Stimulated activated CD4-positive, alpha-beta T cell treated with anti-CD3 and anti-CD28 coated beads, Interleukin-12 subunit alpha, Interleukin-12 subunit beta, amount 100 ng/mL, for 4 hours (primary cell): ENCODE measurements around the gene PICK1.
"Not testable (repeated sequence)": the region's sequence is repeated elsewhere in the genome, so short reads cannot be mapped to it uniquely, and the experiment has no call there.

ENCODE experiments used
- DNase-seq: peaks from one replicate; pipeline ENCODE4 v3.0.0-alpha.2; 2020

Gene PICK1

GRCh38 chr22:38031491-38031890 is 25.7 kb upstream of the PICK1 start:
- no peak for DNase-seq

GRCh38 chr22:38032681-38033521 is 24.3 kb upstream of the PICK1 start:
- DNase-seq: no peak

- DNase-seq: no peak
Observed at GRCh38 chr22:38033522-38034277, 23.5 kb upstream of the PICK1 start.

DNA sequence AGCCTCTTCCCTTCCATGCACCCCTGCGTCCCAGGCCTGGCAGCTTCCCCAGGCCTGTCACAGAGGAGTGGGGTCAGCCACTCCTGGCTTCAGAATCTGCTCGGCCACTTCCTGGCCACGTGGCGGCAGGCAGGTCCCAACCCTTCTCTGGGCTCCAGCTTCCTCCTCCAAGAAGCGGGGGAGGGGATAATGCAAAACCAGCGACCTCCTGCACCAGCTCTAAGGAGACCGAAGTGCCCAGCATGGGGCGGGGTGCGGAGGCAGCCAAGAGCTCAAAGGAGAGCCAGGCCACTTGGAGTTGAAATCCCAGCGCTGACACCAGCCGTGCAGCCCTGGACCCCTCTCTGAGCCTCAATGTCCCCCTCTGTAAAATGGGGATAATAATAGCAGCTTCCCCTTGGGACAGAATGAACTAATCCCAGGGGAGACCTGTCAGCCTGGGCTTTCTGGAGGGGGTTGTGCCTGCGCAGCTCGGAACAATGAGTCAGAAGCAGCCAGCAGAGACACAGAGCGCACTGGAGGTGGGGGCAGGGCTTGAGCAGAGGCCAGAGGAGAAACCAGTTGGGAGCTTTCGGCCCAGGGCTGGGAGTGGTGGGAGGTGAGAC is 22.8 kb upstream of the PICK1 start:
- no peak for DNase-seq

GRCh38 chr22:38034884-38035529 is 22.2 kb upstream of the PICK1 start:
- DNase-seq: no peak

GRCh38 chr22:38035530-38035885 is 21.7 kb upstream of the PICK1 start:
- no peak for DNase-seq

DNA sequence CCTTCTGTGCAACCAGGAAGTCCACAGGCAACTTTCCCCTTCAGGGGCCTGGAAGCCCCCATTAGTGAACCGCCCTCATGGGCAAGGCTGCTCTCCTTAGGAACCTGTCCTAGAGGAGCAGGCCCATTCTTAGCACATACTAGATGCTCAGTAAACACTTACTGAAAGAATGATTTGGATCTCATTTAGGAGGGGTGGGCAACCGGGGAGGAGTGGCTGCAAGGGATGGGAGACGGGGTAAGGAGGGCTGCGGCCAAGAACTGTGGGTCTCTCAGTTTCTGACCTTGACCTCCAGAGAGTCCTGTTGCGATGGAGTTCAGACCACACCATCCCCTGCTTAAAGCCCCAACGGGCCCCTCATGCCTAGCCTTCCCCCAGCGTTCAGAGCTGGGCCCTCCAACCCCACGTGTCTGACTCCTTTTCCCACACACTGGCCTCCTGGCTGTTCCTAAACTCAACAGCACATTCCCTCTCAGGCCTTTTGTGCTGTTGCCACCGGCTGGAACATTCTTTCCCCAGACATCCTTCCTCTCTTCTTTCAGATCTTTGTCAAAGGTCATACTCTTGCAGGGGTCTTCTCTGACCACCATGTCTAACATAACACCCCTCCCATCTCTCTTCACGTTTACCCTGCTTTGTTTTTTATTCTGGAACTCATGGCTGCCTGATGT is 20.7 kb upstream of the PICK1 start:
- DNase-seq: no peak

- not testable (repeated sequence) for DNase-seq
Observed at GRCh38 chr22:38037367-38038150, 19.6 kb upstream of the PICK1 start.

GRCh38 chr22:38038426-38038825 is 18.8 kb upstream of the PICK1 start:
- DNase-seq: no peak

- DNase-seq: no peak
Observed at GRCh38 chr22:38038890-38039812, 18.1 kb upstream of the PICK1 start.

- DNase-seq: no peak
Observed at GRCh38 chr22:38040953-38041759, 16.0 kb upstream of the PICK1 start.

- no peak for DNase-seq
Observed at GRCh38 chr22:38041760-38042487, 15.3 kb upstream of the PICK1 start.

GRCh38 chr22:38042488-38042790 is 14.8 kb upstream of the PICK1 start:
- no peak for DNase-seq

DNA sequence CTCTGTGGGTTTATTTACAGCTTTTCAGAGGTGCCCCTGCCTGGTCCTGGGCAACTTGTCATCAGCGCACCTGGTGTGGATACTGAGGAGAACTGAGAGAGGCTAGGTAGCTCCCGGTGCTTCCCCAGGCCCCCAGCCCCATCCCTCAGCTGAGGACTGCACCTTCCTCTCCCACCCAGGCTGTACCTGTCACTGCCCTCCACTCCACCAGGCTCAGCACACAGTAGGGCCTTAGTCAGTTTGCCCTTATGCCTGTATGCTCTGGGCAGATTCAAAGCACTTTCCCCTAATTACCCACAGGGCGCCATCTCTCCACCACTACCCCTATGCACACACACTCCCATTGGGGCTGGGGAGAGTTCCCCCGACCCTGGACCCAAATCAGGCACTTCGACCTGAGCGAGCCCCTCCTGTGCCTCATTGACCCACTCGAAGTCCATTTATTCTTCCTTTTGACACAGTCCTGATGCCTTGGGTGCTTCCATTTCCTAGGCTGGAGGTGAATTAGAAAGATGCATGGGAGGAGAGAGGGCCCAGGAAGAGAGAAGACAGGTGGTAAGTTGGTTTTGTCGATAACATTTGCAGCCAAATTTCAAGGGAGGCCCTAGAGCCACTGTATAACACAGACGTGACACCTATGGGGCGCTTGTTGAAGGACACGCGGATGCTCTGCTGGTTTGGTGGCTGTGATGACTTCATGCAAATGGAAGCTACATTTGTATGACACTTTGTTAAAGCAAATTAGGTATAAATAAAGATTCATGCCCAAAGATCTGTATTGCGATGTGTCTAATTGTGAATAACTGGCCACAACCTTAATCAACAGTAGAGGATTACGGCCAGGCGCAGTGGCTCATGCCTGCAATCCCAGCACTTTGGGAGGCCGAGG is 13.8 kb upstream of the PICK1 start:
- no peak for DNase-seq

- DNase-seq: no peak
Observed at GRCh38 chr22:38046070-38046748, 11.0 kb upstream of the PICK1 start.

- no peak for DNase-seq
Observed at GRCh38 chr22:38049812-38050619, 7.2 kb upstream of the PICK1 start.

- DNase-seq: no peak
Observed at GRCh38 chr22:38050720-38051119, 6.5 kb upstream of the PICK1 start.
